Measurements from ENCODE around the gene THBD. TPM values are rescaled to one million over a fixed set of nuclear protein-coding genes. Genes with fewer than 3 reads are reported as not detected.

The THBD gene
- total RNA-seq, 1 donor: 0.36 TPM

GRCh38 chr20:23013429-23013828 lies 36.0 kb downstream of the THBD start:
- DNase-seq (ENCODE audit: insufficient read length, low spot score, missing footprints): no peak
- Histone ChIP-seq H3K4me1 (ENCODE audit: insufficient read depth, low read length) (no peaks in the 10 kb centered on the region), H3K36me3 (ENCODE audit: insufficient read depth, low read length) (no peaks in the 10 kb centered on the region), H2AFZ (ENCODE audit: low read length) (no peak overlapping the region), H3K4me3 (ENCODE audit: insufficient read depth, low read length) (no peak overlapping the region), H3K79me2 (ENCODE audit: insufficient read depth, low read length) (no peaks in the 10 kb centered on the region), H3K4me2 (ENCODE audit: insufficient read depth, low read length) (no peak overlapping the region), H3K9me3 (ENCODE audit: low read depth, low read length) (no peaks in the 10 kb centered on the region), H3K27me3 (ENCODE audit: insufficient read depth, low read length) (no peaks in the 10 kb centered on the region), H3K27ac (ENCODE audit: low read depth, low read length) (no peak overlapping the region), H4K20me1 (ENCODE audit: insufficient read depth, low read length) (no peaks in the 10 kb centered on the region)
- TF ChIP-seq, protein P1, sequence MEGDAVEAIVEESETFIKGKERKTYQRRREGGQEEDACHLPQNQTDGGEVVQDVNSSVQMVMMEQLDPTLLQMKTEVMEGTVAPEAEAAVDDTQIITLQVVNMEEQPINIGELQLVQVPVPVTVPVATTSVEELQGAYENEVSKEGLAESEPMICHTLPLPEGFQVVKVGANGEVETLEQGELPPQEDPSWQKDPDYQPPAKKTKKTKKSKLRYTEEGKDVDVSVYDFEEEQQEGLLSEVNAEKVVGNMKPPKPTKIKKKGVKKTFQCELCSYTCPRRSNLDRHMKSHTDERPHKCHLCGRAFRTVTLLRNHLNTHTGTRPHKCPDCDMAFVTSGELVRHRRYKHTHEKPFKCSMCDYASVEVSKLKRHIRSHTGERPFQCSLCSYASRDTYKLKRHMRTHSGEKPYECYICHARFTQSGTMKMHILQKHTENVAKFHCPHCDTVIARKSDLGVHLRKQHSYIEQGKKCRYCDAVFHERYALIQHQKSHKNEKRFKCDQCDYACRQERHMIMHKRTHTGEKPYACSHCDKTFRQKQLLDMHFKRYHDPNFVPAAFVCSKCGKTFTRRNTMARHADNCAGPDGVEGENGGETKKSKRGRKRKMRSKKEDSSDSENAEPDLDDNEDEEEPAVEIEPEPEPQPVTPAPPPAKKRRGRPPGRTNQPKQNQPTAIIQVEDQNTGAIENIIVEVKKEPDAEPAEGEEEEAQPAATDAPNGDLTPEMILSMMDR (IDR thresholded peaks at IDR 0.05; ENCODE audit: extremely low read depth, low read depth, low read length): no peak

- H3K36me3 ChIP-seq (ENCODE audit: insufficient read depth, low read length): no peaks in the 10 kb centered on the region
- no peaks in the 10 kb centered on the region for H3K9me3 ChIP-seq (ENCODE audit: low read depth, low read length)
- no peak overlapping the region for H3K4me3 ChIP-seq (ENCODE audit: insufficient read depth, low read length)
- H2AFZ ChIP-seq (ENCODE audit: low read length): no peak overlapping the region
- no peak for DNase-seq (ENCODE audit: insufficient read length, low spot score, missing footprints)
- no peaks in the 10 kb centered on the region for H4K20me1 ChIP-seq (ENCODE audit: insufficient read depth, low read length)
- no peaks in the 10 kb centered on the region for H3K4me1 ChIP-seq (ENCODE audit: insufficient read depth, low read length)
- H3K4me2 ChIP-seq (ENCODE audit: insufficient read depth, low read length): no peak overlapping the region
- TF ChIP-seq, protein P1 (IDR thresholded peaks at IDR 0.05; ENCODE audit: extremely low read depth, low read depth, low read length): no peak
- no peaks in the 10 kb centered on the region for H3K27me3 ChIP-seq (ENCODE audit: insufficient read depth, low read length)
- no peak overlapping the region for H3K27ac ChIP-seq (ENCODE audit: low read depth, low read length)
- H3K79me2 ChIP-seq (ENCODE audit: insufficient read depth, low read length): no peaks in the 10 kb centered on the region
Observed at GRCh38 chr20:23011008-23011721, 38.3 kb downstream of the THBD start.

DNA sequence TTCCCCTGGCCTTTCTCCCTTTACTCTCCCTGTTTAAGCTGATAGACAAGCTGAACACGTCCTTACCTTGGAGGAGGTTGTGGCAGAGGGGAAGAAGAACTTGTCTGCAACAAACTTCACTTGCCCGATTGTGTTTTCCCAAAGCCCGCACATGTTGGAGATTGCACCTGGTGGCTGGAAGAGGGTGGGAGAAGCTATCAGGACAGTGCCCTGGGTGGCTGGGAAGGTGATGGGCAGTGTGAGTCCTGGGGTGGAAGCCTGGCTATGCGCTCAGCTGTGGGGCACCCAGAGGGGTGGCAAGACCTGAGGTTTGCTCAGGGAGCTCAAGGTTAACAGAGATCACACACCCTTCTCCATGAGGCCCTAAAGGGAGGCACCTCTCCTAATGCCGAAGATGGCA lies 39.4 kb downstream of the THBD start:
- Histone ChIP-seq H3K4me3 (ENCODE audit: insufficient read depth, low read length) (no peak overlapping the region), H3K79me2 (ENCODE audit: insufficient read depth, low read length) (no peaks in the 10 kb centered on the region), H3K4me2 (ENCODE audit: insufficient read depth, low read length) (no peak overlapping the region), H2AFZ (ENCODE audit: low read length) (no peak overlapping the region), H4K20me1 (ENCODE audit: insufficient read depth, low read length) (no peaks in the 10 kb centered on the region), H3K4me1 (ENCODE audit: insufficient read depth, low read length) (no peaks in the 10 kb centered on the region), H3K9me3 (ENCODE audit: low read depth, low read length) (no peaks in the 10 kb centered on the region), H3K27ac (ENCODE audit: low read depth, low read length) (no peak overlapping the region), H3K36me3 (ENCODE audit: insufficient read depth, low read length) (no peaks in the 10 kb centered on the region), H3K27me3 (ENCODE audit: insufficient read depth, low read length) (no peaks in the 10 kb centered on the region)
- TF ChIP-seq, protein P1 (IDR thresholded peaks at IDR 0.05; ENCODE audit: extremely low read depth, low read depth, low read length): no peak
- DNase-seq (ENCODE audit: insufficient read length, low spot score, missing footprints): no peak

DNA sequence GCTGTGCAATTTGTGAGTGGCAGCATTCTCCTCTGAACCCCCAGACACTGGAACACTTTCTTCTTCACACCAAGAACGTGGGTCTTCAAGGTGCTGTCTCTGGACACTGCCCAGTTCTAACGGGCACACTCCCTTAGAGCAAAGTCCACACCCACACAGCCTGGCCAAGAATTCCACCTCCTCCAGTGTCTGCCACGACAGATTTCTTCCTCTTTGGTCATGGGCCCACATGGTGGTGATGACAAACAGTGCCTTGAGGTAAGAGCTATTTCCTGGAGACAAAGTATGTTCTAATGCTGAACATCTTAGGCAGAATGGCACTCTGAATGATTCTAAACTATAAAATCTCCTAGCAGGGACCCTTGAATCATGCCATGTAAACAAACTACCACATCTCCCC lies 39.8 kb downstream of the THBD start:
- H3K4me1 ChIP-seq (ENCODE audit: insufficient read depth, low read length): no peaks in the 10 kb centered on the region
- H4K20me1 ChIP-seq (ENCODE audit: insufficient read depth, low read length): no peaks in the 10 kb centered on the region
- no peaks in the 10 kb centered on the region for H3K36me3 ChIP-seq (ENCODE audit: insufficient read depth, low read length)
- no peak overlapping the region for H3K4me2 ChIP-seq (ENCODE audit: insufficient read depth, low read length)
- no peak overlapping the region for H3K27ac ChIP-seq (ENCODE audit: low read depth, low read length)
- DNase-seq (ENCODE audit: insufficient read length, low spot score, missing footprints): no peak
- H2AFZ ChIP-seq (ENCODE audit: low read length): no peak overlapping the region
- TF ChIP-seq, protein P1 (IDR thresholded peaks at IDR 0.05; ENCODE audit: extremely low read depth, low read depth, low read length): no peak
- no peaks in the 10 kb centered on the region for H3K79me2 ChIP-seq (ENCODE audit: insufficient read depth, low read length)
- H3K9me3 ChIP-seq (ENCODE audit: low read depth, low read length): no peaks in the 10 kb centered on the region
- H3K4me3 ChIP-seq (ENCODE audit: insufficient read depth, low read length): no peak overlapping the region
- H3K27me3 ChIP-seq (ENCODE audit: insufficient read depth, low read length): no peaks in the 10 kb centered on the region
